Upper lobe of right lung (tissue), 1 donor: ENCODE data around the gene MORN3. TPM values are rescaled to one million over a fixed set of nuclear protein-coding genes. Genes with fewer than 3 reads are reported as not detected.
"Not testable (repeated sequence)": the region's sequence is repeated elsewhere in the genome, so short reads cannot be mapped to it uniquely, and the experiment has no call there.

Experiments
- ATAC-seq: fragments of 200-7000 bp; cut with Tn5 transposase; one replicate; pipeline ENCODE4 v1.9.1; 2020; ENCODE audit warnings: mild to moderate bottlenecking, moderate library complexity
- DNase-seq: peaks from one replicate; pipeline ENCODE4 v3.0.0-alpha.2; 2020
- H3K27ac ChIP-seq: fragments of 200-600 bp; one replicate; pipeline ENCODE4 v1.8.0; 2022
- H3K27me3 ChIP-seq: fragments of 200-600 bp; one replicate; pipeline ENCODE4 v1.8.0; 2022; ENCODE audit warnings: mild to moderate bottlenecking
- H3K36me3 ChIP-seq: fragments of 200-600 bp; one replicate; pipeline ENCODE4 v1.8.0; 2022
- H3K4me1 ChIP-seq: fragments of 200-600 bp; one replicate; pipeline ENCODE4 v1.8.0; 2022
- H3K4me3 ChIP-seq: fragments of 200-600 bp; one replicate; pipeline ENCODE4 v1.8.0; 2022; ENCODE audit warnings: mild to moderate bottlenecking
- H3K9me3 ChIP-seq: fragments of 200-600 bp; one replicate; pipeline ENCODE4 v1.8.0; 2022
- intact Hi-C: fragments of 100-400 bp; cut with DNase I; formaldehyde crosslinking; loops from one replicate; pipeline ENCODE4 v1.11.0; 2022
- total RNA-seq: library from RNA; stranded (reverse); fragmentation: NEBNext Ultra II Directional; extraction: Animal tissue kit (Norgen Biotek cat#: 25700); gene quantifications from one replicate; pipeline ENCODE4 v1.2.1, GENCODE V29; 2021
- TF ChIP-seq, protein P1 (sequence below): fragments of 200-600 bp; IDR thresholded peaks from one replicate; pipeline ENCODE4 v1.8.0; 2022; ENCODE audit warnings: antibody characterized with exemption
- donor health status: DM: no; HTN: yes; CAD: no; lungs with severe emphysema.

Gene MORN3
- total RNA-seq, 1 donor from 2014 or later, result 0.67 TPM

DNA sequence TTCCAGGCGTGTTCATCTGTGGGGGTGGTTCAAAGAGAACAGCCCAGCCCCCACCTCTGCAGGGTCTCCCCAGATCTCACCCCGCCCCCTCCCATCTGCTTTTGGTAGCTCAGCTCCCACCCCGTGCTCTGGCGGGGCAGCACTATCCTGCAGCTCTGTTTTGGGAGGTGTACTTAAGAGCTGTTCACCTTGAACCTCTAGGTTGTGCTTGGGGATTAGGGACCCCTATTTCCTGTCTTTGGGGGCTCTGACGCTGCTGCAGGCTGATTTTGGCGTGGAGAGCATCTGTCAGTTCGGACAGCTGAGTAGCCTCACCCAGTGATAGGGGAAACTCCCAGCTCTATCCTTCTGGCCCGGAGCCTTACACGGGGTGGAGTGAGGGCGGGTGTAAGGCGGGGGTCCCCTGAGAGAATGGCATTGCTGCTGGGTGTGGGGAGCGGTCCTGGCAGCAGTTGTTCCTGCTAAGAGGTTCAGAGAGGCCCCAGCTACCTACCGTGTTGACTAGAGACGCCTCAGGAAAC lies 43.9 kb upstream of the MORN3 start:
- Histone ChIP-seq H3K4me3 (peak overlapping the region; percentile 98), H3K4me1 (peaks cover 21% of the 10 kb centered on the region), H3K36me3 (no peaks in the 10 kb centered on the region), H3K27me3 (no peaks in the 10 kb centered on the region), H3K9me3 (no peaks in the 10 kb centered on the region), H3K27ac (peak overlapping the region; percentile 68)
- TF ChIP-seq, protein P1, sequence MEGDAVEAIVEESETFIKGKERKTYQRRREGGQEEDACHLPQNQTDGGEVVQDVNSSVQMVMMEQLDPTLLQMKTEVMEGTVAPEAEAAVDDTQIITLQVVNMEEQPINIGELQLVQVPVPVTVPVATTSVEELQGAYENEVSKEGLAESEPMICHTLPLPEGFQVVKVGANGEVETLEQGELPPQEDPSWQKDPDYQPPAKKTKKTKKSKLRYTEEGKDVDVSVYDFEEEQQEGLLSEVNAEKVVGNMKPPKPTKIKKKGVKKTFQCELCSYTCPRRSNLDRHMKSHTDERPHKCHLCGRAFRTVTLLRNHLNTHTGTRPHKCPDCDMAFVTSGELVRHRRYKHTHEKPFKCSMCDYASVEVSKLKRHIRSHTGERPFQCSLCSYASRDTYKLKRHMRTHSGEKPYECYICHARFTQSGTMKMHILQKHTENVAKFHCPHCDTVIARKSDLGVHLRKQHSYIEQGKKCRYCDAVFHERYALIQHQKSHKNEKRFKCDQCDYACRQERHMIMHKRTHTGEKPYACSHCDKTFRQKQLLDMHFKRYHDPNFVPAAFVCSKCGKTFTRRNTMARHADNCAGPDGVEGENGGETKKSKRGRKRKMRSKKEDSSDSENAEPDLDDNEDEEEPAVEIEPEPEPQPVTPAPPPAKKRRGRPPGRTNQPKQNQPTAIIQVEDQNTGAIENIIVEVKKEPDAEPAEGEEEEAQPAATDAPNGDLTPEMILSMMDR, result no peak
- DNase-seq, result no peak
- intact Hi-C loops, result no loop called here
- peak; percentile 1 for ATAC-seq

DNA sequence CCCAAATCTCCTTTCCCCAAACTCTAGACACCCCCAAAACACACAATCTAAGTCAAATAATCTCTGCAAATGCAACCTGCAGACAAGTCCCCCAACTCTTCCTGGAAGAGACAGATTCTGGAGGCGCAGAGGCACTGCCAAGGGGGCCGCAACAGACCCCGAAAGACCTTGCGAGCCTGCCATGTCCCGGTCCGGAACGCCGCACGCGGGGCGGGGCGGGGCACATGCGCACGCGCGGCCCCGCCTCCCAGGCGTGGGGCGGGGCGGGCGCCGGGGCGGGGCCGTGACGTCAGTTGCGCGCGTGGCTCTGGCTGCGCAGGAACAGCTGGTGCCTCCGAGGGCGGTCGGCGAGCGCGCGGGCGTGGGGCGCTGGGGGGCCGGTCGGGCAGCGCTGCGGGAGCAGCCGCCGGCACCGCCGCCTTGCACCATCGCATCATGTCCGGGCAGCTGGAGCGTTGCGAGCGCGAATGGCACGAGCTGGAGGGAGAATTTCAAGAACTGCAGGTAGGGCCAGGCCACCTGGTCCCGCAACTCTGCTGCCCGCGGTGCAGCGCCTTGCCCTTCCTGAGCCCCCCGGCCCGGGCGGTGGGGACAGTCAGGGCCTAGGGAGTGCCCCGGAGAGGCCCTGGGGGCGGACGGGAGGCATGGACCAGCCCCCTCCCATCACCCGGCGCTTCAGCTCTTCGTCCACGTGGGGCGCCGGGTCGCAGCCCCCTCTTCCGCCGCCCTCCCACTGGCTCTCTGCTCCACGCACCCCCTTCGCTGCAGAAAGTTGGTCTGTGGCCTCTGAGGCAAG lies 43.2 kb upstream of the MORN3 start, which contains the start of gene TMEM120B:
TSS of gene TMEM120B (plus strand) at position 292 of the 796 bp plus-strand sequence. CDS start at position 436, 144 bp downstream.
- H3K9me3 ChIP-seq, result no peaks in the 10 kb centered on the region
- ATAC-seq (peak; percentile 97), DNase-seq (peak; percentile 92)
- no peaks in the 10 kb centered on the region for H3K36me3 ChIP-seq
- H3K4me3 ChIP-seq, result peak within 1 kb of the TSS; percentile 98
- no peaks in the 10 kb centered on the region for H3K27me3 ChIP-seq
- TF ChIP-seq, protein P1, result peak; percentile 13
- peaks cover 21% of the 10 kb centered on the region for H3K4me1 ChIP-seq
- peak within 1 kb of the TSS; percentile 92 for H3K27ac ChIP-seq
- intact Hi-C loops, result no loop called here

DNA sequence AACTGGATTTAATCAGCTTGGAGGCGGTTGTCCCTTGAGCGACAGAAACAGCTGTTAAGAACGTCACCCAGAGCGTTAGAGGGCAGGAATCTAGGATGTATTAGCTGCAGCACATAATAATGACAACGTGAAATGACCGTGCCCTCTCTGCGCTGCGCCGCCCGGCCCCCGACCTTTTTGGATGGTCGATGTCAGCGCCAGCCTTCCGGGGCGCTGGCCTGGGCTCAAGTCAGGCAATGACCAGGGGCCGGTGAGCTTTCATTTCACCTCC lies 42.7 kb upstream of the MORN3 start:
- Histone ChIP-seq H3K36me3 (no peaks in the 10 kb centered on the region), H3K9me3 (no peaks in the 10 kb centered on the region), H3K27ac (peak overlapping the region; percentile 92), H3K27me3 (no peaks in the 10 kb centered on the region), H3K4me3 (peak overlapping the region; percentile 98), H3K4me1 (peaks cover 21% of the 10 kb centered on the region)
- intact Hi-C loops, result no loop called here
- DNase-seq (no peak), ATAC-seq (peak; percentile 23)
- TF ChIP-seq, protein P1, result no peak

DNA sequence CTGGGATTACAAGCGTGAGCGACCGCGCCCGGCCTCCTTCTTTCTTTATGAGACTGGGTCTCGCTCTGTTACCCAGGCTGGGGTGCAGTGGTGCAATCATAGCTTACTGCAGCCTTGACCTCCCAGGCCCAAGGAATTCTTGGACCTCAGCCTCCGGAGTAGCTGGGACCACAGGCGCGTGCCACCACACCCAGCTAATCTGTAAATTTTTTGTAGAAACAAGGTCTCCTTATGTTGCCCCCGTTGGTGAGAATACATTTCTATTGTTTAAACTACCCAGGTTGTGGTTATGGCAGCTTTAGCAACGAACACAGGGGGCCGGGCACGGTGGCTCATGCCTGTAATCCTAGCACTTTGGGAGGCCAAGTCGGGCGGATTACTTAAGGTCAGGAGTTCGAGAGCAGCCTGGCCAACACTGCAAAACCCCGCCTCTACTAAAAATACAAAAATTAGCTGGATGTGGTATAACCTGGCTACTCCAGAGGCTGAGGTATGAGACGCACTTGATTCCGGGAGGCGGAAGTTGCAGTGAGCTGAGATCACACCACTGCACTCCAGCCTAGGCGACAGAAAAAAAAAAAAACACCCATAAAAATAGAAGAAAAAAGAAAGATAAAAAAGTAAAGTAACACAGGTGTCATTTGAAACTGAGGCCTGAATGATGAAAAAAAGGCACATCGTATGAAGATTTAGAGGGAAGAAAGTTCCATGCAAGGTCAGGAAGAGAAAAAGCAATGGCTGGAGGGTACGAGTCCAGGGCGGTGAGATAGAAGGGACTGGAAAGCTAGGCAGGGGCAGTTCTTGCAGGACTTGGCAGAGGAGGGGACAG lies 42.1 kb upstream of the MORN3 start:
- Histone ChIP-seq H3K36me3 (no peaks in the 10 kb centered on the region), H3K4me1 (peaks cover 21% of the 10 kb centered on the region), H3K4me3 (peak overlapping the region; percentile 98), H3K27ac (peak overlapping the region; percentile 92), H3K27me3 (no peaks in the 10 kb centered on the region), H3K9me3 (no peaks in the 10 kb centered on the region)
- DNase-seq, result peak; percentile 76
- intact Hi-C loops, result no loop called here
- peak; percentile 72 for ATAC-seq
- TF ChIP-seq, protein P1, result no peak

DNA sequence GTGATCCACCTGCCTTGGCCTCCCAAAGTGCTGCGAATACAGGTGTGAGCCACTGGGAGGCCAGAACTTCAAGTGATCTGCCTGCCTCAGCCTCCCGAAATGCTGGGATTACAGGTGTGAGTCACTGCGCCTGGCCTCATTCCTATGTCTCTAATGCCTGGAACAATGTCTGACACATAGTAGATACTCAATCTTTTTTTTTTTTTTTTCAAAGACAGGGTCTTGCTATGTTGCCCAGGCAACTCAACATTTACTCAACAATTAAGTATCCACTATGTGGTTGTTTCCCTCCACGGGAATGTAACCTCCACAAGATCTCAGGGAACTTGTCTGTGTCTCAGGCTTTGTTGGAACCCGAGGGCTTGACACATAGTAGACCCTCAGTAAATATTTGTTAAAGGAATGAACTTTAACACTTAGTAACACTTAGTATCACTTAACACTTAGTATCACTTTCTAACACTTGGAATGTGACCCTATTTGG lies 40.1 kb upstream of the MORN3 start:
- intact Hi-C loops, result loop anchor here (10.0 kb wide), 1 partner anchor 65 kb away; no protein-coding TSS in a partner anchor
- no peak for ATAC-seq
- TF ChIP-seq, protein P1, result no peak

DNA sequence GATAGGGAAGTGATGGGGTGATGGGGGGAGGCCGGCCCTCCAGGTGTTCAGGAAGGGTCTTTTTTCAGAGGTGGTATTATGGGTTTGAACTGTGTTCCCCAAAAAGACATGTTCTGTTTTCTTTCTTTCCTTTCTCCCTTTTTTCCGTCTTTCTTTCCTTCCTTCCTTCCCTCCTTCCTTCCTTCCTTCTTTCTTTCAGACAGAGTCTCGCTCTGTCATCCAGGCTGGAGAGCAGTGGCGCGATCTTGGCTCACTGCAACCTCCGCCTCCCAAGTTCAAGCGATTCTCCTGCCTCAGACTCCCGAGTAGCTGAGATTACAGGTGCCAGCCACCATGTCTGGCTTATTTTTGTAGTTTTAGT lies 39.6 kb upstream of the MORN3 start:
- H3K9me3 ChIP-seq, H3K36me3 ChIP-seq, H3K4me3 ChIP-seq, DNase-seq, H3K27ac ChIP-seq, ATAC-seq, H3K27me3 ChIP-seq: not testable (repeated sequence)
- intact Hi-C loops, result loop anchor here (10.0 kb wide), 1 partner anchor 66 kb away; no protein-coding TSS in a partner anchor
- peaks cover 19% of the 10 kb centered on the region for H3K4me1 ChIP-seq

More for the DNA sequence above, 40.1 kb upstream of the MORN3 start:
- no peak overlapping the region for H3K27ac ChIP-seq
- no peak overlapping the region for H3K4me3 ChIP-seq
- no peaks in the 10 kb centered on the region for H3K27me3 ChIP-seq
- DNase-seq, result no peak
- peaks cover 21% of the 10 kb centered on the region for H3K4me1 ChIP-seq
- no peaks in the 10 kb centered on the region for H3K36me3 ChIP-seq
- H3K9me3 ChIP-seq, result no peaks in the 10 kb centered on the region
